ENCODE measurements around the gene ANXA6. TPM values are rescaled to one million over a fixed set of nuclear protein-coding genes. Genes with fewer than 3 reads are reported as not detected.

The ANXA6 gene
- total RNA-seq, 2 donors from 2014 or later: 164 to 165 TPM

DNA sequence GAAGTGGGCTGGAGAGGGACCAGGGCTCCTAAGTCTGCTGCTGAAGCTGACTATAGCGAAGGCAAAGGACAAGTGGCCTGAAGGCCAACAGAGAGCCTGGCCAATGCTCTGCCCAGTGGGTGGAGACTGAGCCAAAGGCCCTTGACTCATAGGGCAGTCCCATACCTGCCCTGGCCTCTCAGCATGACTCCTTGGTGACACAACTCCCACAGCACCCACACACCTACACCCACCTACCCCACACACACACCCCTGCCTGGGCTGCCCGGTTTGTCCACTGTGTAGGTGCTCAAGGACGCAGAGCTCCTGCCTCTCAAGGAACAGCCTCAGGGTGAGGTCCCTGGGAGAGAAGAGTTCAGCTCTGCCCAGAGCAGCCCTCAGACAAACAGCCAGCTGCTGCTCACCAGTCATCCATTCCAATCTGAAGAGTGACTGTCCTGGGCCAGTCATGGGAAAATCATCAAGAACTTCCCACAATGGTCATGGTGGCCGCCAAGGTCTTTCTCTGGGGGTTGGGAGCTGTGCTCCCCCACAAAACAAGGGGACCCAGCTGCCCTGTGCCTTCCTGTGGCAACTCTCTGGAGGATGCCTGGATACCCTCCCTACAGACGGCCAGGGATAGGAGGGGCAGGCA is 81.8 kb downstream of the ANXA6 start:
- Histone ChIP-seq H3K4me1 (peaks cover 0 to 46% of the 10 kb centered on the region in 2 donors), H3K4me3 (no peak overlapping the region), H3K27ac (peak overlapping the region in 1 of 2 donors; percentile 10), H3K27me3 (no peaks in the 10 kb centered on the region), H3K36me3 (peaks cover 5% of the 10 kb centered on the region), H3K9me3 (no peaks in the 10 kb centered on the region)
- TF ChIP-seq, protein P1, sequence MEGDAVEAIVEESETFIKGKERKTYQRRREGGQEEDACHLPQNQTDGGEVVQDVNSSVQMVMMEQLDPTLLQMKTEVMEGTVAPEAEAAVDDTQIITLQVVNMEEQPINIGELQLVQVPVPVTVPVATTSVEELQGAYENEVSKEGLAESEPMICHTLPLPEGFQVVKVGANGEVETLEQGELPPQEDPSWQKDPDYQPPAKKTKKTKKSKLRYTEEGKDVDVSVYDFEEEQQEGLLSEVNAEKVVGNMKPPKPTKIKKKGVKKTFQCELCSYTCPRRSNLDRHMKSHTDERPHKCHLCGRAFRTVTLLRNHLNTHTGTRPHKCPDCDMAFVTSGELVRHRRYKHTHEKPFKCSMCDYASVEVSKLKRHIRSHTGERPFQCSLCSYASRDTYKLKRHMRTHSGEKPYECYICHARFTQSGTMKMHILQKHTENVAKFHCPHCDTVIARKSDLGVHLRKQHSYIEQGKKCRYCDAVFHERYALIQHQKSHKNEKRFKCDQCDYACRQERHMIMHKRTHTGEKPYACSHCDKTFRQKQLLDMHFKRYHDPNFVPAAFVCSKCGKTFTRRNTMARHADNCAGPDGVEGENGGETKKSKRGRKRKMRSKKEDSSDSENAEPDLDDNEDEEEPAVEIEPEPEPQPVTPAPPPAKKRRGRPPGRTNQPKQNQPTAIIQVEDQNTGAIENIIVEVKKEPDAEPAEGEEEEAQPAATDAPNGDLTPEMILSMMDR (IDR thresholded peaks at IDR 0.05): no peak
- DNase-seq (ENCODE audit: low spot score): no peak

DNA sequence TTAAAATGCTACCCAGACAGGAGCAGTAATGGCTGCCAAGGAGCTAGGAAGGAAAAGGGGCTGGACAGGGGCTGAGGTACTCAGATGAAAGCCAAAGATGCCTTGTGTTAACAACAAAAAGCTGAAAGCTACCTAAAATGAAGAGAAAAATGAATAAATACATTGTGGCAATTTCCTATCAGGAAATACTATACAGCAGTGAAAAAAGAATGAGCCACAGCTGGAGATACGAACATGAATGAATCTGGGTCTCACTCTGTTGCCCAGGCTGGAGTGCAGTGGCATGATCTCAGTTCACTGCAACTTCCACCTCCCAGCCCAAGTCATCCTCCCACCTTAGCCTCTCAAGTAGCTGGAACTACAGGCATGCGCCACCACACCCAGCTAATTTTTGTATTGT is 83.0 kb downstream of the ANXA6 start:
- Histone ChIP-seq H3K4me3 (no peak overlapping the region), H3K4me1 (peaks cover 0 to 43% of the 10 kb centered on the region in 2 donors), H3K36me3 (peaks cover 5% of the 10 kb centered on the region), H3K27ac (no peak overlapping the region), H3K9me3 (no peaks in the 10 kb centered on the region), H3K27me3 (no peaks in the 10 kb centered on the region)
- no peak for DNase-seq (ENCODE audit: low spot score)
- TF ChIP-seq, protein P1 (IDR thresholded peaks at IDR 0.05): no peak

DNA sequence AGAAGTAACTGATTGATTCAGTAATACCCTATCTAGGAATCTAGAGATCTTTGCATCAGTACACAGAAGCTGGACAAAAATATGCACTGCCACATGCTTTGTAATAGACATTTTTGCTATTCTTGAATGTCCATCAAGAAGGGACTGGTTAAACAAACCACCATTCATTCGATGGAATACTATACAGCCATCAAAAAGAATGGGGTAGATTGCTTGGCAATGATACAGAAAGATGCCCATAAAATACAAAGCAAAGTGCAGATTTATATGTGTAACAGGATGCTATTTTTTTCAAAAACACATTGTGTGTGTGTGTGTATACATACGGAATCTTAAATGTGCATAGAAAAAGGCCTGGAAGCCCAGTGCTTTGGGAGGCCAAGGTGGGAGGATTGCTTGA is 84.3 kb downstream of the ANXA6 start:
- H3K27ac ChIP-seq: no peak overlapping the region
- H3K9me3 ChIP-seq: no peaks in the 10 kb centered on the region
- H3K4me3 ChIP-seq: no peak overlapping the region
- TF ChIP-seq, protein P1 (IDR thresholded peaks at IDR 0.05): no peak
- peaks cover 5% of the 10 kb centered on the region for H3K36me3 ChIP-seq
- no peak for DNase-seq (ENCODE audit: low spot score)
- no peaks in the 10 kb centered on the region for H3K27me3 ChIP-seq
- peaks cover 0 to 43% of the 10 kb centered on the region in 2 donors for H3K4me1 ChIP-seq

DNA sequence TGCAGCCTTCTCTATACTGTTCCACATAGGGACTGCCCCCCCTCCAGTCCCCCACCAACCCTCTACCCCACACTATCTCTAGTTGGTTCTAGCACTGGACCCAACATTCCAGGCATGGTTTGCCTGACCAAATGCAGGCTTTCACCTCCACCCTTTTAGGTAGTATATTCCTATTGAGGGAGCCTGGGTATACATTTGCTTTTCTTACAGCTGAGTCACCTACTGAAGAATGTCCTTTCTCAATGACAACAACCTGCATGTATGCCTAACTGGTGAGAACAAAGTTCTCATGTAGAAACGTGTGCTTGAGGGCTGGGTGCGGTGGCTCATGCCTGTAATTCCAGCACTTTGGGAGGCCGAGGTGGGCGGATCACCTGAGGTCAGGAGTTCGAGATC is 85.0 kb downstream of the ANXA6 start:
- Histone ChIP-seq H3K27ac (no peak overlapping the region), H3K27me3 (no peaks in the 10 kb centered on the region), H3K9me3 (no peaks in the 10 kb centered on the region), H3K36me3 (peaks cover 5% of the 10 kb centered on the region), H3K4me1 (peaks cover 0 to 44% of the 10 kb centered on the region in 2 donors), H3K4me3 (no peak overlapping the region)
- DNase-seq (ENCODE audit: low spot score): no peak
- TF ChIP-seq, protein P1 (IDR thresholded peaks at IDR 0.05): no peak

DNA sequence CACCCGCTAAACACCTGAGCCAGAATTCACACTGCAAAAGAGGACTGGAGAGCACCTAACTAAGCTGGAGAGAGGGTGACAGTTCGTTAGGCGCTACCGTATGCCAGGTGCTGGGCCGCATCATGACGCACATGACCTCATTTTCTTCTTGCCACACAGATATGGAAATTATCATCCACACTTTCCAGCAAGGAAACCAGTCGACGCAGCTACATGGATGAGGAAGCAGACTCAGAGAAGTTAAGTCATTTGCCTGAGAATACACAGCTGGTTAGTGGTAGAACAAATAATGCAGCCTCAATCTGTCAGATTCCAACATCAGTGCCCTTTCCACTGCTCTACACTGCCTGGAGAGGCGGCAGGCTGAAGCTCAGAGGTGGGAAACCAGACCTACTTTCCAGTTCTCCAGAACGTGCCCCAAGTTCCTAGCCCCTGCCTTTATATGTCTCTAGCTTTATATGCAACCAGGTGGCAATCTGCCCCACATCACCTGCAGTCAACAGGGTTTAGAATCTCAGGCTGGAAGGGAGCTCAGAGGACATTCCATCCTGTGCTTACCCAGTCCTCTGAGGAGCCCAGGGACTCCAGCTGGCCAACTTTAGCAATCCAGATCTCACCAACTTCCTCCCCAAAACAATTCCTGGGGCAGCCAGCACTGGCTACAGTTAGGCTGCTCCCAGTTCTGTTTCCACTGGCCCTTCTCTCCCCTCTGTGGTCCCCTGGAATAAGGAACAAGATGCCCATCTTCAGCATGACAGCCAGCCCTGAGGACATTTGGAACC is 85.5 kb downstream of the ANXA6 start:
- TF ChIP-seq, protein P1 (IDR thresholded peaks at IDR 0.05): no peak
- H3K27ac ChIP-seq: no peak overlapping the region

More for the DNA sequence above, 85.5 kb downstream of the ANXA6 start:
- DNase-seq (ENCODE audit: low spot score): no peak
- no peaks in the 10 kb centered on the region for H3K9me3 ChIP-seq
- H3K36me3 ChIP-seq: peaks cover under 1% of the 10 kb centered on the region
- peaks cover 0 to 49% of the 10 kb centered on the region in 2 donors for H3K4me1 ChIP-seq
- no peaks in the 10 kb centered on the region for H3K27me3 ChIP-seq
- no peak overlapping the region for H3K4me3 ChIP-seq

Data from right atrium auricular region (tissue), 2 donors.